IPS-18c (cell line): ENCODE measurements around the gene HS3ST5.

Experiments used
- H3K4me3 ChIP-seq: 2 replicates; pipeline ENCODE4 v1.7.0; 2013; ENCODE audit warnings: low read depth, mild to moderate bottlenecking, low read length, moderate library complexity; ENCODE audit not compliant: insufficient read depth
- H3K9me3 ChIP-seq: one replicate; pipeline ENCODE4 v1.6.1; 2013; ENCODE audit warnings: mild to moderate bottlenecking, low read length, moderate library complexity; ENCODE audit not compliant: control insufficient read depth, insufficient read depth

Gene HS3ST5

GRCh38 chr6:114179411-114179810 is 163.4 kb downstream of the HS3ST5 start:
- no peak overlapping the region for H3K4me3 ChIP-seq
- H3K9me3 ChIP-seq, result no peaks in the 10 kb centered on the region

- Histone ChIP-seq H3K4me3 (no peak overlapping the region), H3K9me3 (no peaks in the 10 kb centered on the region)
Measured at GRCh38 chr6:114176726-114177125, 166.1 kb downstream of the HS3ST5 start.

DNA sequence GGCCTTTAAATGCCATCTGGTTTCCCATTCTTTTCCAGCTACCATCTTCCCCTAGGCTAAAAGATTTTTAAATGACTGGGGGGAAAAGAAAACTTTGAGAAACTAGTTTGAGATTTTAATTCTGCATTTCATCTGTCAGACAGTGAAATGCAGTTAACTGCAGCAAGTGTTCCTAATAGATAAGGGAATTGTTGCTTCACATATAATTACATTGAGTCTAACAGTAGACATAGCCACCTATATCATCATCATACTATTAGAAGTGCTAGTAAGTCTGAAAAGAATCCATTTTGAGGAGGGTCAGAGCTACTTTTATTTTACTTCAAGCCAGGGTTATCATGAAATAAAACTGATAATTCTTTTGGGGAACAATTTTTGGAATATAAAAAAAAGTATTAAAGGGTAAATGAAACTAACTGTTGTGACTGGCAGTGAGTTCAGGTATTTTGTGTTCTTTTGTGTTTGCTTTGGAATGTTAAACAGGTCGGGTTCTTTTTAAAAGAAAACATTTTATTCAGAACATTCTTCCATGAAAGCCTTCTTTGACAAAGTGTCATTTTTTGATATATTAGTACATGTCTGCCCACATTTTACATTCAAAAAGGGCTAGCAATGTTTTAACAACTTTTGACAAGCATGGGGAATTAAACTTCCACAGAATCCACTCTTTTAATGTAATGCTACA is 170.1 kb downstream of the HS3ST5 start:
- Histone ChIP-seq H3K4me3 (no peak overlapping the region), H3K9me3 (no peaks in the 10 kb centered on the region)

GRCh38 chr6:114171473-114171872 is 171.3 kb downstream of the HS3ST5 start:
- H3K9me3 ChIP-seq, result no peaks in the 10 kb centered on the region
- H3K4me3 ChIP-seq, result no peak overlapping the region

- H3K4me3 ChIP-seq, result no peak overlapping the region
- H3K9me3 ChIP-seq, result no peaks in the 10 kb centered on the region
Measured at GRCh38 chr6:114170958-114171387, 171.8 kb downstream of the HS3ST5 start.

GRCh38 chr6:114170372-114170771 is 172.5 kb downstream of the HS3ST5 start:
- no peak overlapping the region for H3K4me3 ChIP-seq
- H3K9me3 ChIP-seq, result no peaks in the 10 kb centered on the region

GRCh38 chr6:114169763-114170162 is 173.1 kb downstream of the HS3ST5 start:
- no peaks in the 10 kb centered on the region for H3K9me3 ChIP-seq
- no peak overlapping the region for H3K4me3 ChIP-seq

DNA sequence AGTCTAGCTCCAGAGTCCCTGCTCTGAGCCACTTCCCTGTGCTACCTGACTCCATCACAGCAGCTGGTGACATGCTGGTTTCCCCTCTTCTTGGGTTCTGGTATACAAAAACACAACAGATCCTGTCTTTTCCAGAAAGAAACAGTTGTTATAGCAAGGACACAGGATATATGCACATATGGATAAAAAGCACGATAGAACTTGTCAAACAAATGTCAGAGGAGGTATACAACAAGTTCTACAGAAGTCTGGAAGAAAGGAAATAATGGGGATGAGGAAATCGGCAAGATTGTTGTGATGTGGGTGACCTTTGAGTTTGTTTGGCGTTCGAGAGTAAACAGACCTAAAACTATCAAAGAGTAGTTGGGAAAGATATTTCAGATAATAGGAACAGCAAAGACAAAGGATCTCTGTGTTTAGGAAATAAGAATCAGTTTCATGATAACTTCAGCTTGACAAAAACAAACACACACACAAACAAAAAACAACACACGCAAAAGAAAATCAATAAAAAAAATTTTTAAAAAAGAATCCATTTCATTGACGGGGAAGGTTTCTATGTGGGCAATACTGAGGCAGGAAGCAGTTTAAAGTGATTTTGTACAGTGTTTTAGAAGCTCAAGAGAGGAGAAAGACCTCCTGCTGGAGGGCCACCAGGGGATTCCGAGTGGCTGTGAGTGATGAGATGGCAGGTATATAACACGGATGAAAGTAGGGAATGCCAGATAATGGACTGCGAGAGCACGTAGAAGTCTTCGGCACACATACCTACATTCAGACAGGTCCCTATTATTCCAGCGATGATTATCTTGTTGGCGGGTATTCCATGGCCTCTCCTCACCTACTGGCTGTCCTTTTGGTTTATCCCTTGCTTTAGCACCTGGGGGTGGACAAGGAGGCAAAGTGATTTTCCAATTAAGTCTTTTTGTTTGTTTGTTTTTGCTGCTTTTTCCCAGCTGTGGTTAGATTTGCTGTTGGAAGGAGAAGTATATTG is 174.9 kb downstream of the HS3ST5 start:
- H3K9me3 ChIP-seq, result no peaks in the 10 kb centered on the region
- H3K4me3 ChIP-seq, result no peak overlapping the region

DNA sequence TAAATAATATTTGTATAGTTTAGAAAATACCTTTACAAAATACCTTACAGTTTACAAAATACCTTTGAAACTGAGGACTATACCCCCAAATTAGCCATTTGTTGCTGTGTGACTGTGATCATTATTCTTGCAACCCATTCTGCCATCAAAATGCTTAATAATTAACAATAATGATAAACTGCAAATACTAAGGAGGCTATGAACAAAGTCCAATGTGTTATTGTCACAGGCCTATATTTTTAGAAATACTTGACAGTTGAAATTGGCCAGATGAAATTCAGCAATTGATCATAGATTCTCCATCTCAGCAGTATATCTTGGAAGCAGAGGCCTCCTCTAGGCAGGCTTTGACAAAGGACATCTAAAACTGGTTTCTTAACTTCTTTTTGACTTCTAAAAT is 178.6 kb downstream of the HS3ST5 start:
- Histone ChIP-seq H3K9me3 (no peaks in the 10 kb centered on the region), H3K4me3 (no peak overlapping the region)

DNA sequence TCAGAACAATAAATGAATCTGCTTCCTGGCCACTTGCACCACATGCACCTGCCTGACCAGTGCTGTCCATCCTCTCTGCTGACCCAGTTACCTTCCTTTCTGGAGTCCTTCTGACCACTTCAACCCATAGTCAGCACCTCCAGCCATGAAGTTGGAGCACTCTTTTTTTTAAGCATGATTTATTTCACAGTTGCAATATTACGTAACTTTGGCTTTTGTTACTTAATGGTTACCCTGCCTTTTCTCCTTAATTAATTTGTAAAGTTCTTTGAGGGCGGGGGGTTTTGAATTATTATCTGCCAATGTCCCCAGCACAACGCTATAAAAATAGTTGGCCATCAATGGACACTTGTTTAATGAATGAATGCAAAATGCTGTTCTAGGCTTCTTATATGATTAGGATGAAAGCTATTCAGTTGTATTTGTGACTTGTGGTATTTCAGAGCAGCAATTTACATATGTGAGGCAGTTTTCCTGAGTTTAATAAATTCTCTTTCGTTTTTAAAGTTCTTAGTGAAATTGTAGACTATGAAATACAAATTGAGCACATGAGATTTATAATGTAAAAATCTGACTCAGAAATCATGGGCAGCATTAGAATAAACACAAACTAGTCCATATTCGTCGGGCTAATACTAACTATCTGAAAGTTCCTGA is 180.0 kb downstream of the HS3ST5 start:
- Histone ChIP-seq H3K4me3 (no peak overlapping the region), H3K9me3 (no peaks in the 10 kb centered on the region)

DNA sequence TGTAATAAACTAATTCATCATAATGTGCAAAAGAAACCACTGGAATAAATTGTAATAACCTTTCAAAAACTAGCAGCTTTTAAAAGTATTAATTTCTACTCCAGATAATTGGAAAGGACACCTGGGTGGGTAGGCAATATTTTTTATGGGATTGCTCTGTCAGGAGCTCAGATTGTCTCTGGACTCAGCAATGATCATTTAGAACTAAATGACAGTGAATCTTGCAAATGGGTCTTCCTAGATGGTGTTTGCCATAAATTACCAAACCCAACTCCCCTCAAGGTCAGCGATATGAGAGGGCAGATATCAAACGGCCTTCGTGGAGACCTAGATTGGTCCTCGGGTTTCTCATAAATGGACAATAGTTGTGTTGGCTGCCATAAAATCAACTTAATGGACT is 181.9 kb downstream of the HS3ST5 start:
- Histone ChIP-seq H3K9me3 (no peaks in the 10 kb centered on the region), H3K4me3 (no peak overlapping the region)

DNA sequence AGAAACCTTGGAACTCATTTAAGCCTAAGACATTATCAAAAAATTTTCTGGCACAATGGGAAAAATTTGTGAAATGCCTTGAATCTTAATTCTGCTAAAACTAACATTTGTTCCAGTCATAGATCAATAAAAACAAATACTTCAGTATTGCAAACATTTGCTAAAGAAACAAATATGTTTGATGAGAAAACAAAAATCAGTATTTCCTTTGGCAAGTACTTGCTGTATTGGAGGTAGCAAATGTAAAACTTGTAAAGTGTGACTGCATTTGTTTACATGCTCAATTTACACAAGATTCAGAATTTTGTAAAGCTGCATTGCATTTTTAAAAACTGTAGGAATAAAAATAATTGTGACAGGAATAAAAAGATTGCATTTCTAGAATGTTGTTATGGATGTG is 183.1 kb downstream of the HS3ST5 start:
- Histone ChIP-seq H3K9me3 (no peaks in the 10 kb centered on the region), H3K4me3 (no peak overlapping the region)

- no peaks in the 10 kb centered on the region for H3K9me3 ChIP-seq
- H3K4me3 ChIP-seq, result no peak overlapping the region
Measured at GRCh38 chr6:114158838-114159694, 183.8 kb downstream of the HS3ST5 start.

DNA sequence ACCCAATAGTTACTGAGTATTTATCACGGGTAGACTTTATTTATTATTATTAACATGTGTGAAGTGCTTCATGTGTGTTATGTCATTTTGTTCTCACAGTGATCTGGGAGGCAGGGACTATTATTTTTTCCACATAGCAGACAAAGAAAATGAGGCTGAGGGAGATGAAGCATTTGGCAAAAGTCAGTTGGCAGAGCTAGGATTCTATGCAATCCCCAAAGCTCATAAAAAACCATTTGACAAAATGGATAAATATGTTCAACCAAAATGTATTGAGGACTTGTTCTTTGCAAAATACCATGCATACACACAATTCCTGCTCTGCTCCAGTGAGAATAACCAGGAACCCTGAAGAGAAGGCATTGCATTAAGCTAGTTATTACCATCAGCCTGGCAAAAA is 184.4 kb downstream of the HS3ST5 start:
- H3K9me3 ChIP-seq, result no peaks in the 10 kb centered on the region
- no peak overlapping the region for H3K4me3 ChIP-seq

- Histone ChIP-seq H3K9me3 (no peaks in the 10 kb centered on the region), H3K4me3 (no peak overlapping the region)
Measured at GRCh38 chr6:114157848-114158247, 185.0 kb downstream of the HS3ST5 start.

GRCh38 chr6:114155763-114156162 is 187.1 kb downstream of the HS3ST5 start:
- Histone ChIP-seq H3K9me3 (no peaks in the 10 kb centered on the region), H3K4me3 (no peak overlapping the region)

GRCh38 chr6:114154812-114155211 is 188.0 kb downstream of the HS3ST5 start:
- no peak overlapping the region for H3K4me3 ChIP-seq
- H3K9me3 ChIP-seq, result no peaks in the 10 kb centered on the region
